Measurements from ENCODE around the gene PPT2.

Gene PPT2

GRCh38 chr6:32115623-32116022, 38.3 kb upstream of the PPT2 start:
- TF ChIP-seq, protein P1, sequence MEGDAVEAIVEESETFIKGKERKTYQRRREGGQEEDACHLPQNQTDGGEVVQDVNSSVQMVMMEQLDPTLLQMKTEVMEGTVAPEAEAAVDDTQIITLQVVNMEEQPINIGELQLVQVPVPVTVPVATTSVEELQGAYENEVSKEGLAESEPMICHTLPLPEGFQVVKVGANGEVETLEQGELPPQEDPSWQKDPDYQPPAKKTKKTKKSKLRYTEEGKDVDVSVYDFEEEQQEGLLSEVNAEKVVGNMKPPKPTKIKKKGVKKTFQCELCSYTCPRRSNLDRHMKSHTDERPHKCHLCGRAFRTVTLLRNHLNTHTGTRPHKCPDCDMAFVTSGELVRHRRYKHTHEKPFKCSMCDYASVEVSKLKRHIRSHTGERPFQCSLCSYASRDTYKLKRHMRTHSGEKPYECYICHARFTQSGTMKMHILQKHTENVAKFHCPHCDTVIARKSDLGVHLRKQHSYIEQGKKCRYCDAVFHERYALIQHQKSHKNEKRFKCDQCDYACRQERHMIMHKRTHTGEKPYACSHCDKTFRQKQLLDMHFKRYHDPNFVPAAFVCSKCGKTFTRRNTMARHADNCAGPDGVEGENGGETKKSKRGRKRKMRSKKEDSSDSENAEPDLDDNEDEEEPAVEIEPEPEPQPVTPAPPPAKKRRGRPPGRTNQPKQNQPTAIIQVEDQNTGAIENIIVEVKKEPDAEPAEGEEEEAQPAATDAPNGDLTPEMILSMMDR (IDR thresholded peaks at IDR 0.05; ENCODE audit: extremely low read depth, insufficient read depth, missing control alignments): no peak
- no peak for DNase-seq (ENCODE audit: low spot score)
- in situ Hi-C loops (cut with MboI; ENCODE audit: low pct_unique_long_range_greater_than_20kb, low sequenced_read_pairs, unreplicated experiment): no loop called here

DNA sequence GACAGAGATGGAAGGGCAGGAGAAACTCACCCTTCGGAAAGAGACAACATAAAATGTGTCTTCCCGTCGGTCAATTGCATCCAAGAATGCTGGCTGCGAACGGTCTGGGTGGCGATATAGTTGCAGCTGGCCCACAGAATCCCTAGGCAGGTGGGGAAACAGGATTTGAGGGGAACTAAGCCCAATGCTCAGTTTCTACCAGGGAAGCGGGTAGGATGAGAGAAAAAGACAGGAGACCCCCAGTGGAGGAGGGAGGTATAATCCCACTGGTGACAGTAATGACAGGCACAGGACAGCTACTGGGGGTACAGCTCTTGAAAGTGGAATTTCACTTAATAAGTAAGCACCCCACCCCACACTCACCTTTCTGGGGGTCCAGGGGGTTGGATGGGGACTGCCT, 37.3 kb upstream of the PPT2 start:
- DNase-seq (ENCODE audit: low spot score): peak; percentile 42
- in situ Hi-C loops (cut with MboI; ENCODE audit: low pct_unique_long_range_greater_than_20kb, low sequenced_read_pairs, unreplicated experiment): no loop called here
- TF ChIP-seq, protein P1 (IDR thresholded peaks at IDR 0.05; ENCODE audit: extremely low read depth, insufficient read depth, missing control alignments): peak; percentile 14

DNA sequence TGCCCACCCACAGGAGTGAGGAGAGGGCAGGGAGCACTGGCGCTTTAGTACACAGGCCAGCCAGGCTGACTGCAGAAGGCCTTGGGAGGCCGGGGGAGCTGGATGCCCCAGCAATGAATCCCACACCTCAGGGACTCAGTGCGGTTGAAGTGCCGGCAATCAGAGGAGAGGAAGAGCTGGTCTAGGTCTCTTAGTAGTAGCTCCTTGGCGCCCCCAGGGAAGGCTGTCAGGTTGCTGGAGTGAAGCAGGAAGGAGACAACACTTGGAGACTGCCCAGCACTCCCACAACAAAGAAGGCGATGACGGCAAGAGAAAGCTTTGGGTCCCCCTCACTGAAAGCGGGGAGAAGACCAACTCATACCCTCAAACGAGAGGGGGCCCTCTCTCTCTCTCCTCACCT, 36.5 kb upstream of the PPT2 start:
- DNase-seq (ENCODE audit: low spot score): no peak
- TF ChIP-seq, protein P1 (IDR thresholded peaks at IDR 0.05; ENCODE audit: extremely low read depth, insufficient read depth, missing control alignments): no peak
- in situ Hi-C loops (cut with MboI; ENCODE audit: low pct_unique_long_range_greater_than_20kb, low sequenced_read_pairs, unreplicated experiment): no loop called here

DNA sequence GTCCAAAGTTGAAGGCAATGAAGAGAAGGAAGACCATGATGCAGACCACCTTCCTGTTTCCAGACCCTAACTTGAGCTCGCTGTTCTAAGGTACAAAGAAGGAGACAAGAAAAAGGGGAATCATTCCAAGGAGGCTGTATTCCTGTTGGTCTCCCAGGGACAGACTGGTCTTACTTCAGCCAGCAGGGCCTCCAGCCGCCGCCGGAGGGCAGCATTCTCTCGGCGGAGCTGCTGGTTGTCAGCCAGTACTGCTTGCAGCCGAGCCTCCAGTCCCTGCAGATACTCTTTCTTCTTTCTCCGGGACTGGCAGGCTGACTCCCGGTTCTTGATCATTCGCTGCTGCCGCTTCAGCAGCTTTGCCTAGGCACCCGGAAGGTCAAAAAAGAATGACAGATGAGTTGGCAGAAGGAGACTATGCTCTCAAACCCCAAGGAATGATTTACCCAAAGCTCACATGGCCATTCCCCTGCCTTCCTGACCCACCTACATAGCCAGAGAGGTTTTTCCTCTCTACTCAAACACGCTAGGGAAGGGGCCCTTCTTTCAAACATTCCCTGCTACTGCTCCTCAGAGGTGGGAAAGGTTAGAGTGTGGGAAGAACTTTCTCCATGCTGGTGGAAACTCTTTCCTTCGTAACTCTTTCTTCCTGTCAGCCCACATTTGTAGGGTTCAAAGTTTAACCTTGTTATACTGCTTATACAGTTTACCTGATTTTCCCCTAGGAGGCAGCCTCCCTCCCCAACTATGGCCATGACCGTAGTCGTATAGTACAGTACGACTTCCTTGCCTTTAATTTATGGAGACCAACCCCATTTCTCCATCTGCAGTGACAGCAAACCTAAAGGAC, 34.9 kb upstream of the PPT2 start:
- peak; percentile 83 for DNase-seq (ENCODE audit: low spot score)
- TF ChIP-seq, protein P1 (IDR thresholded peaks at IDR 0.05; ENCODE audit: extremely low read depth, insufficient read depth, missing control alignments): peak; percentile 91
- in situ Hi-C loops (cut with MboI; ENCODE audit: low pct_unique_long_range_greater_than_20kb, low sequenced_read_pairs, unreplicated experiment): no loop called here

GRCh38 chr6:32120573-32121059, 33.3 kb upstream of the PPT2 start:
- DNase-seq (ENCODE audit: low spot score): no peak
- in situ Hi-C loops (cut with MboI; ENCODE audit: low pct_unique_long_range_greater_than_20kb, low sequenced_read_pairs, unreplicated experiment): no loop called here
- TF ChIP-seq, protein P1 (IDR thresholded peaks at IDR 0.05; ENCODE audit: extremely low read depth, insufficient read depth, missing control alignments): no peak

DNA sequence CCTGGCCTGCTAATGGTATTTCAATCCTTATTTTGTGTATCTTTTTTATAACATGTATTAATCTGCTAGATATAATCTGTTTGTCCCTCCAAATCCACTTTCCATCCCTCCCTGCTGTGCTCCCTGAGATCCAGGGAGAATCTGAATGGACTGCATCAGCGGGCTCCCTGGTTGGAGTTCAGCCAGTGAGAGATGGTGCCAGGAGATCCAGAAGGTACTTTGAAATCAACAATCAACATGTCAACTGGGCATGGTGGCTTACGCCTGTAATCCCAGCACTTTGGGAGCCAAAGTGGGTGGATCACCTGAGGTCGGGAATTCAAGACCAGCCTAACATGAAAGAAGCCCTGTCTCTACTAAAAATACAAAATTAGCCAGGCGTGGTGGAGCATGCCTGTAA, 30.3 kb upstream of the PPT2 start:
- no peak for DNase-seq (ENCODE audit: low spot score)
- in situ Hi-C loops (cut with MboI; ENCODE audit: low pct_unique_long_range_greater_than_20kb, low sequenced_read_pairs, unreplicated experiment): no loop called here
- TF ChIP-seq, protein P1 (IDR thresholded peaks at IDR 0.05; ENCODE audit: extremely low read depth, insufficient read depth, missing control alignments): no peak
